ENCODE results near the gene TMTC3.
"Not testable (repeated sequence)": the region's sequence is repeated elsewhere in the genome, so short reads cannot be mapped to it uniquely, and the experiment has no call there.

Gene TMTC3

DNA sequence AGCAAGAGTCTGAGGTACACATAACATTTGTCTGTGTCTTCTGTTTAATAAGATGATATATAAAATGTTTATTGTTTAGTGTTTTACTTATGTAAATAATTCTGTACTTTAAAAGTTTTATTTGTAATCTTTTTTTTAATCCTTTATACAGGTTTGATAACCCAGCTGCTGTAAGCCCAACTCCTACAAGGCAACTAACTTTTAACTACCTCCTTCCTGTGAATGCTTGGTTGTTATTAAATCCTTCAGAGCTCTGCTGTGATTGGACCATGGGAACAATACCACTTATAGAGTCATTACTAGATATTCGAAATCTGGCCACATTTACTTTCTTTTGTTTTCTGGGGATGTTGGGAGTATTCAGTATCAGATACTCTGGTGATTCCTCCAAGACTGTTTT, 24.1 kb downstream of the TMTC3 start:
- no peak for DNase-seq (ENCODE audit: low read depth)

DNA sequence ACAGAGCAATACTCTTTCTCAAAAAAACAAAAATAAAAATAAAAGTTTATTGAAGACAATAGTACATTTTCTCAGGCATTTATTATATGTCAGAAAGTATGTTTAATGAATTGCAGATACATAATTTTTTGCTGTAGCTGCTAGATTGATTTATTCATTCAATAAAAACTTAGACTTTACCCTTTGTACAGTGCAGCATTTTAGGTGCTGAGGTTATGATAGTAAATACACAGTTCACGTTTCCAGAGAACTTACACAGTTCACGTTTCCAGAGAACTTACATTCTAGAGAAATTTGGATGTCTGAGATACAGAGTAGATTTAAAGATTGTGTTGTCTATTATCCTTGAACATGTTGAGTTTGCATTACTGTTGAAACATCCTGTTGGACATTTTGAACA, 25.3 kb downstream of the TMTC3 start:
- DNase-seq (ENCODE audit: low read depth) = no peak

DNA sequence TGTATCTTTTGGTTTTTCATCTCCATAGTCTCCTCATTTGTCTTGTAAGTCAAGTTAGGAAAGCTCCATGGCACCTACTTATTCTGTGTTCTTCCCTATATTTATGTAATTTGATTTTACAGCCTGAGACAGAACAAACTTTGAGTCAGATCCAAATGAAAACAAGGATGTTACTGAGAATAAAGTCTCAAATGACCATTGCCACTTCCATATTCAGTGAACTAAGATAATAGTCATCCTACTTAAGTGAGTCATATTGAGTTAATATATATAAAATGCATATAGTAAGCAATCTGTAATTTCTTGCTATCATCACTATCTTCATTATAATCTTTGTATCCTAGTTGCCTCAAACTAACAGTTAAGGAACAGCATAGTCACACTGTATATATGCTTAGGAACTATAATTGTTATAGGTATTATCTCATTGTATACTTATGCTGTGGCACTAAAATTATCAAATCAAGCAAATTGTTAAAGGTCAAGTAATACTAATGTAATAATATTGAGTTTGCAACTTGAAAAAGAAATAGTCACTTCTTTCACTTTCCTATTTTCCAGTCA, 30.8 kb downstream of the TMTC3 start:
- DNase-seq (ENCODE audit: low read depth) = peak; percentile 70

DNA sequence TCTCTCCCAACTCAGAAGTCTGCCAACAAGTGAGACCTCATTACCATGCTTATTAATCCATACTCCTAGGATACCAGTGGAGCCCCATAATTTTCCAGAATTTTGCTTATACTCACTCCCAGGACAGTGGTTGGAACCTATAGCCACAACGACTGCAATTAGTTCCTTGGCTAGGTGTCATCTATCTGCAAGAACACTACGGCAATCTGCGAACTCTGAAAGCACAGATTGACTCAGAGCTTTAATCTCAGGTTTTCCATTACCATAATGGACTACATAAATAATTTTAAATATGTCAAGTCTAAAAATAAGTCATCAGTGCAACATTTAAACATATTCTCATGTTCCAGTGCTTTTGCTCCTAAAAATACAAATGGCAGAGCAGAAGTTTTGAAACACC, 33.4 kb downstream of the TMTC3 start:
- DNase-seq (ENCODE audit: low read depth) = no peak

DNA sequence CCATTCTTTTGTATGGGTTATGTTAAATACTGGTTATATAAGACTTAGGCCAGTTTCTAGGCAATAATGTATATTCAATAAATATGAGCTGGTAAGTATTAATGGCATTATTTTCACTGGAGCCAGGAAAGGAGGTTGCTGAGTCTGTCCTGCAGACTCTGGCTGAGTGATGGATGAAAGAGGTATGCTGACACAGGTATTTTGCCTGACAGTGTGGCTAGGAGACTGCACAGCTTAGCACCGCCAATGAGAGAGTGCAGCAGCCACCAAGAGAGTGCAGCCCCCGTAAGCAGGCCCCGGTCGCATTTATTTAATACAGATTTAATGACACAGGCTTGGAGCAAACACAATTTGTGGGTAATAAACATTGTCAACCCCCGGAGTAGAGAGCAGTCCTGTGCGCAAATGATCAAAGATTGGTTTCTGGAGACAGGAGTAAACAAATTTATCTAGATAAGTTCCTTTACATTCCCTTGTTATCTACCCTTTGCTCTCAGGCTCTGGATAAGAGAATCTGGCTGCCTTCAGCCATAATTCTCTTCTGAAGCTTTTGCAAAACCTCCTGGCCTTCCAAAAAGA, 37.4 kb downstream of the TMTC3 start:
- no peak for DNase-seq (ENCODE audit: low read depth)

DNA sequence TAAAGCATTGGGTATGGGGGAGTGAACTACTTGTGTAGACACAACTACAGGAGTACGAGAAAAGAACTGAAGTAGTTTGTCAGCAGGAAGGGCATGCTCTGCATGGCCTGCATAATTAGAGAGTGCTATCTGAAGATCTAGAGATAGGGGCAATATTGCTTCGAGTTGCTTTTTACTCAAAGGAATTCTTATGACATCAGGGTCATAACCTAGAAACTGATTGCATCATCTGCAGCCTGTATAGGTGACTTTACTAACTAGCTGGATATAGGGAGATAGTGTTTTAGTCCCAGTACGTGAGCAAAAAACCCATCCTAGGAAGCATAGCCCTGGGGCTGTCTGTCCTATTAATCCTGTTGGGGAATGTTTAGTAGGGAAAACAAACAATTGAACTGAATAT, 39.8 kb downstream of the TMTC3 start:
- DNase-seq (ENCODE audit: low read depth) = peak; percentile 13

DNA sequence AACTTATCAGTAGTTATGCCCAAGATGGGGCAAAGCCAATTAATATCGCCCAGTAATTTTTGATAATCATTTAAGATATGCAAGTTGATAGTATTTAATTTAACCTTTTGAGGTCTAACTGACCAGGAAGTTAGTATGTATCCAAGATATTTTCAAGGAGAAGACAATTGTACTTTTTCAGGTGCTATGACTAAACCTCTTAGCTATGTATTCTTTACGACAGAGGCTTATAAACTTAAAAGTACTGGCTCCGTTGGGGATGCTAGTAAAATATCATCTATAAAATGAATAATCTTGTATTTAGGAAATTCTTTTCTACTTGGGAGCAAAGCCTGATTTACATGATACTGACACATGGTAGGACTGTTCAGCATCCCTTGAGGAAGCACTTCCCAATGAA, 40.3 kb downstream of the TMTC3 start:
- peak; percentile 28 for DNase-seq (ENCODE audit: low read depth)

DNA sequence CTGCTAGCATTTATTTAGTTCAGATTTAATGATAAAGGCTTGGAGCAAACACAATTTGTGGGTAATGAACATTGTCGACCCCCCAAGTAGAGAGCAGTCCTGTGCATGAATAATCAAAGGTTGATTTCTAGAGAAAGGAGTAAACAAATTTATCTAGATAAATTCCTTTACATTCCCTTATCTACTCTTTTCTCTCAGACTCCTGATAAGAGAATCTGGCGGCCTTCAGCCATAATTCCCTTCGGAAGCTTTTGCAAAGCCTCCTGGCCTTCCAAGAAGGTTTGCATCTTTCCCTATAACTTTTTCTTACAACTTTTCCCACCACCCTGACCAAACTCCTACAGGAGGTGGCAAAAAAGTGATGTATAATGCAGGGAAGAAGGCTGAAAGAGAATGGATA, 42.1 kb downstream of the TMTC3 start:
- DNase-seq (ENCODE audit: low read depth) = no peak

DNA sequence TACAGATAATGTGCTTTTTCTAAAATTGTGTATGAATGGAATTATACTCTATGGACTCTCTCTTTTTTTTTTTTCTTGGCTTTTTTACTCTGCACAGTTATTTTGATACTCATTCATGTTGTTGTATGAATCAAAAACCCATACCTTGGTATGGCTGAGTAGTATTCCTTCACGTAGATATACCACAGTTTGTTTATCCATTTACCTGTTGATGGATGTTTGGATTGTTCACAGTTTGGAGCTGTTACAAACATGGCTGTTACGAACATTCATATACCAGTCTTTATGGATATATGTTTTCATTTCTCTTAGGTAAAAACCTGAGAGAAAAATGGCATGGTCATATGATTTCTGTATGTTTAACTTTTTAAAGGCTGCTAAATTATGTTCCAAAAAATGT, 43.2 kb downstream of the TMTC3 start:
- no peak for DNase-seq (ENCODE audit: low read depth)

DNA sequence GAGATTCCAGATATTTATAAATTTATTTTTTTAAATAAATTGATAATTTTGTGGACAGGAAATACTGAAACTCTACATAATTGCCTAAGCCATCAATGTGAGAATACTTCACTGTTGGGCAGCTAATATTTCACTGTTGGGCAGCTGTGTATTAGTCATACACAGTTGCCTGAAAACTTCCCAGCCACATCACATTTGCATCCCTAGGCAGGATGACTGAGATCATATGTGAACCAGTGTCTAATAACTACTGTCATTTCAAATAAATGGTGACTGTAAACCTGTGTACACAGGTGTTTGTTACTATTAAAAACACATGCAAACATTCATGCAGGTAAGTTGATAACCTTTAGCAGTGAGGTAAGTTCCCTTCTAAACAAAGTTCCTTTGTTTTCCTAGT, 43.9 kb downstream of the TMTC3 start:
- peak; percentile 81 for DNase-seq (ENCODE audit: low read depth)

DNA sequence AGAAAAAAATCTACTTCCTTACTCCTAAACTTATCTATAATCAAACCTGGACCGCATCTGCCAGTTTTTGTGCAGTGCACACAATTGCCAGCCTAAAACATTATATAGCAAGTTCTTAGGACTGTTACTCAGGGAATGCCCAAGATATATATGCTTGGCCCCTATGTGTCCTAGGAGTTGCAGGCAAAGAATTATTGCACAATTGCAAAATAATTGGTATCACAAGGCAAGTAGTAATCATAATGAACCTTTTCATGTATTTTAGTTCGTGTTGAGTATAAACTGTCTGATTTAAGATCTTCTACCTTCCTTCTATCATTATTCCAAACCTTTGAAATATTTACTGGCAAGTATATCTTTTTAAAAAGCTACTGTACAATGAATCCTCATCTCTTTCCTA, 45.5 kb downstream of the TMTC3 start:
- no peak for DNase-seq (ENCODE audit: low read depth)

DNA sequence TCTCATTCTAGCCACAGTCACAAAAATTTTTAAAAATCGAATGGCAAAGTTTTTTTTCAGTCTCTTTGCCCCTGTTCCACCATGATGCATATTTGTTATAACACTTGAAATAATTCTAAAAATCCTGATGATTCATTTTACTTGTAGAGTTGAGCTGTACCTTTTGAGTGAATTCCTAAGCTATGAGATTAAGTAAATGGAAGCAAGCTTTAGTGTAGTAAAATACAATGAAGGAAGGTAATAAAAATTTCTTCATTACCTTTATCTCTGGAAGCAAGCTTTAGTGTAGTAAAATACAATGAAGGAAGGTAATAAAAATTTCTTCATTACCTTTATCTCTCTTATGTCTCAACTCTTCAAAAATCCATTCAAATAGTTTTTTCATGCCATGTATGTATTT, 46.1 kb downstream of the TMTC3 start:
- peak; percentile 43 for DNase-seq (ENCODE audit: low read depth)

DNA sequence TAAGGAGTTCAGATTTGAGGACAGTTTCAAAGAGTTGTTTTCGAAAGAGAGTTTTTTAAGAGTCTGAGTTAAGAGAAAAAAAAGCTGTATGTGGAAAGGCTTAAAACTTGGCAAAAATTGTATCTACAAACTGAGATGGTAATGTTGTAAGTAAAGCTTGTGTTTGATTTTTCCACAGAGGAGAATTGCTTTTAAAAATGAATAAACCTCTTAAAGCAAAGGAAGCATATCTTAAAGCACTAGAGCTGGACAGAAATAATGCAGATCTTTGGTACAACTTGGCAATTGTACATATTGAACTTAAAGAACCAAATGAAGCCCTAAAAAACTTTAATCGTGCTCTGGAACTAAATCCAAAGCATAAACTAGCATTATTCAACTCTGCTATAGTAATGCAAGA, 50.3 kb downstream of the TMTC3 start:
- DNase-seq (ENCODE audit: low read depth) = no peak

DNA sequence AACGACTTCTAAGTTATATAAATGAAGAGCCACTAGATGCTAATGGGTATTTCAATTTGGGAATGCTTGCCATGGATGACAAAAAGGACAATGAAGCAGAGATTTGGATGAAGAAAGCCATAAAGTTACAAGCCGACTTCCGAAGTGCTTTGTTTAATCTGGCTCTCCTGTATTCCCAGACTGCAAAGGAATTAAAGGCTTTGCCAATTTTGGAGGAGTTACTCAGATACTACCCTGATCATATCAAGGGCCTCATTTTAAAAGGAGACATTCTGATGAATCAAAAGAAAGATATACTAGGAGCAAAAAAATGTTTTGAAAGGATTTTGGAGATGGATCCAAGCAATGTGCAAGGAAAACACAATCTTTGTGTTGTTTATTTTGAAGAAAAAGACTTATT, 52.8 kb downstream of the TMTC3 start:
- DNase-seq (ENCODE audit: low read depth) = no peak

DNA sequence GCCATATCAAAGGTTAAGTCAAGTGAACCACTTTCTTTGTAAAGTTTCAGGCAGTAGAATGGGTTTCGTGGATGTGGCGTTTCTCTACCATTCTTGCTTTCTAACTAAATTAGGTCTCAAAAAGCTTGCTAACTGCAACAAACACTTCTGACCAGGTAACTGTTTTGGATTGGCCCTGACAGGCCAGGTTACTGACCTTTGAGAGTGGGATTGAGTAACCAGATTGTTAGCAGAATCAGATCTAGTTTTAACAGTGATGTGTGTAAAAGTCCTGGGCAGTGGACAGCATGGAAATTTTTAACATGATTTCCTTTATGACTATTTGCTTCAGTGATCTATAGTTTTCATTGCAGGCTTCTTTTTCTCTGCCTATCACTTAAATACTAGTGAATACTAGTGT, 57.9 kb downstream of the TMTC3 start:
- no peak for DNase-seq (ENCODE audit: low read depth)

DNA sequence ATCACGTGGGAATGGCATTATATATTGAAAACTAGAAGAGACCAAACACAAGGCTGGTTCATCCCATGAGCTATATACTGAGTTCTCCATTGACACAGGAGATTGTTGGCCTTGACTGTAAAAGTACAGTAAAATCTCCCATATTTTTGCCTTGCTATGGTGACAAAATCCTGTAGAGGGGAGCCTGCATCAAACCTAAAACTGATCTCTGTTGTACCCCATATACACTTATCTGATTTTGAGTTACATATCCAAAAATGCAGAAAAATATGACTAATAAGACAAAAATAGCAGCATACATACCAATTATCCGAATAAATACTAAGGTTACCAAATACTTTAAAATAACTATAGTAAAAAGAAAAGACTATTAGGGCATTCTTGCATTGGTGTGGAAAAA, 60.4 kb downstream of the TMTC3 start:
- DNase-seq (ENCODE audit: low read depth) = peak; percentile 70

DNA sequence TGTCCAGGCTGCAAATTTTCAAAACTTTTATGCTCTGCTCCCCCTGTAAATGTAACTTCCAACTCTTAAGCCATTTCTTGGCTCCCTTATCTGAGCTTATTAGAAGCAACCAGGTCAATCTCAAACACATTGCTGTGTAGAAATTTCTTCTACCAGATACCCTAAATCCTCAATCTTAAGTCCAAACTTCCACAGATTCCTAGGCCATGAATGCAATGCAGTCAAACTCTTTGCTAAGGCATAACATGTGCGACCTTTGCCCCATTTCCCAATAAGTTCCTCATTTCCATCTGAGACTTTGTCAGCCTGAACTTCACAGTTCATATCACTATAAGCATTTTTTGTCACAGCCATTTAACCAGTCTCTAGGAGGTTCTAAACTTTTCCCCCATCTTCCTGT, 64.5 kb downstream of the TMTC3 start:
- peak; percentile 86 for DNase-seq (ENCODE audit: low read depth)

DNA sequence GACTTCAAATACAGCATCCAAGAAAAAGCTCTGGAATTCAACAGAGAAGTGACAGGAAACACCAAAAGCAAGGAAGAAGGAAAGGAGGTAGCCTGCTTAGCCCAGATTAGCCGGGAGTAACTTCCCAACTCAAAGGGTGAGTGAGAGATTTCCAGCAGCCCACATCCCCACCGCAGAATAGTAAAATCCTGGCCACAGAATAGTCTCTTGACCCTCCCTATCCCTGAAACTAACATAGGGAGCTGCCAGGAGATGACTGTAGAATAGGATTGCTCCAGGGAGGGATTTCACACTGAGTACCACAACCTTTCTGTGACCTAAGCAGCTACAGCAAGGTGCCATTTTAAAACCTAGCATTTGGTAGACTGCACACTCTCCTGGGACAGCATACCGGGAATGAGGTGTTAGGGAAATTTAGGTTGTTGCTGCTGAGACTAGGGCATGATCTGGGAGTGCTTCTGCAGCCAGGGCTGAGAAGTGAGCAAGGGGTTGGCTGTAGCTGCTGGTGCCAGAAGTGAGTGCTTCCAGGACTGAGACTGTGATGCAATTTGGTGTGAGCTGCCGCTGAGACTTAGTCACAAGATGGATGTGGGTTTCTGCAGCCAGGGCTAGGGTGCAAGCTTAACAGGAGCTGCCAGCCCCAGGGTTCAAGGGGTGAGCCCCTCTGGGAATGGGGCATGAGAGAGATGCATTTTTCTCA, 66.0 kb downstream of the TMTC3 start:
- peak; percentile 89 for DNase-seq (ENCODE audit: low read depth)

DNA sequence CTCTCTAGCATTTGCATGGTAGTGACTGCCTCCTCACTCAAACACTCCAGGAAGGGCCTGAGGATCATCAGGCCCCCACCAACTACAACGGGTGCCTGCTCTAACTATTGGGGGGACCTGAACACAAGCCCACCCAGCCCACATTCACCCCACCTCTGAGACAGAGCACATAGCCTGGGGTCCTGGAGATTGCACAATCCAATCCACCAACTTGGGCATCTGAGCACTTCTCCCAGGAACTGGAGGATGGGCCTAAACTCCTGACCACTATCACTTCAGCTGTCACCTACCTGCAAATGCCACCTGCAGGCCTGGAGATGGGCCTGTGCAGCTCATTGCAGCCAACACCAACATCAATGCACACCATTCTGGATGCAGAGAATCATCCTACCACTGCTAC, 66.6 kb downstream of the TMTC3 start:
- no peak for DNase-seq (ENCODE audit: low read depth)

DNA sequence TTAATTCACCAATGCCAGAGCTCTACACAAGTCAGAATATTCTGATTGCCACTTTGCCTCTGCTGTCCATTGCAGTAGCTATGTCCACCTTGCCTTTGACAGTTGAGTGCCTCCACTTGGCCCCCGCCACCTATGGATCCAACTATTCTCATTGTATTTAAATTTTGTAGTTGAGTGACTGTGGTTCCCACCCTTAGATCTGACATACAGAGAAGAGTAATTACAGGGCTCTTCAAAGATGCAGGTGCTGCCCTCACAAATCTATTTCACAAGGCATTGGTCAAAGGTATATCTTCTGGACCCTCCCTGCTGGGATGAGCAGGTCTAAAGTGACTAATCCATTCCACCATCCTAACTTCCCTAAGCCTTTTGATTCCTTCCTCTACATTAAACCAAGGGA, 68.2 kb downstream of the TMTC3 start:
- not testable (repeated sequence) for DNase-seq (ENCODE audit: low read depth)

DNA sequence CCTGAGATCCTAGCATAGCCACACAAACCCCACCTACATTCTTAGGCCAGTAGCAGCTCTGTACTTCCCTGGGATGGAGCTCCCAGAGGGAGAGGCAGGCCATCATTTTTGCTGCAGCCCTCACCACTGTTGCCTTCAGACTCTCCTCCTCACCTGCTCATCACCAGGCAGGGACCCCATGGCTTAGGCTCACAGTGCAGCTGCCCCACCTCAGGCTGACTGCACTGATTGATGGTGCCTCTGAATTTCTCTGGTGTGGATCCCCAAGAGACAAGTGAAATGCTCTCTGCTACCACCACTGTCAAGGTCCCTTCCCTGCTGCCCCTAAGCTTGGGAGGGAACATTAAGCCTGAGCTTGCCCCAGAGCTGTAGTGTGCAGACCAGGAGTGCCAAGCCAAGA, 76.2 kb downstream of the TMTC3 start:
- DNase-seq (ENCODE audit: low read depth) = no peak

DNA sequence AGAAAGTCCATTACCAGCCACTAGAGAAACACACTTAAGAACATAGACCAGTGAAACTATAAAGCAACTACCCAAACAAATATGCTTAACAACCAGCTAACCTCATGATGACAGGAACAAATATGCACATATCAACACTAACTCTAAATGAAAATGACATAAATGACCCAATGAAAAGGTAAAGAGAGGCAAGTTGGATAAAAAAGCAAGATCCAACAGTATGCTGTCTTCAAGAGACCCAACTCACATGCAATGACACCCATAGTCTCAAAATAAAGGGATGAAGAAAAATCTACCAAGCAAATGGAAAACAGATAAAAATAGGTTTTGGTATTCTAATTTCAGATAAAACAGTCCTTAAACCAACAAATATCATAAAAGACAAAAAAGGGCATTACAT, 77.8 kb downstream of the TMTC3 start:
- no peak for DNase-seq (ENCODE audit: low read depth)

DNA sequence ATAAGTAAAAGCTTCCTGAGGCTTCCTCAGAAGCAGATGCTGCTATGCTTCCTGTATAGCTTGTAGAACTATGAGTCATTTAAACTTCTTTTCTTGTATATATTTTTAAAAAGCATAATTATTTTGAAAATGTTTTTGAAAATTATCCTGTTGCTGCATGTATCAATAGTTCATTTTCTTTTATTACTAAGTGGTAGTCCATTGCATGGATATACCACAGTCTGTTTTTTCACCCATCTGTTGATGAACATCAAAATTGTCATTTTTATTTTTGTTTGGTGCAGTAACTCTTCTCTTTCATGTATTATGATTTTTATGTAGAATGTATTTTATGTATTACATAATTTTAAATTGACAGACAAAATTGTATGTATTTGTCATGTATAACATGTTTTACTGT, 81.4 kb downstream of the TMTC3 start:
- no peak for DNase-seq (ENCODE audit: low read depth)

DNA sequence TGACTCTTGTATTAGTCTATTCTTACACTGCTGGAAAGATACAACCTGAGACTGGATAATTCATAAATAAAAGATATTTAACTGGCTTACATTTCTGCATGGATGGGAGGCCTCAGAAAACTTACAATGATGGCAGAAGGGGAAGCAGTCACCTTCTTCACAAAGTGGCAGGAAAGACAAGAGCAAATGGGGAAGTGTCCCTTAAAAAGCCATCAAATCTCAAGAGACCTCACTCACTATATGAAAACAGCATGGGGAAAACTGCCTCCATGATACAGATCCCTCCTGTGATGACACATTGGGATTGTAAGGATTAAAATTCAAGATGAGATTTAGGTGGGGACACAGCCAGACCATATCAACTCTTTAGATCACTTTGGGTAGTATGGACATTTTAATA, 83.7 kb downstream of the TMTC3 start:
- DNase-seq (ENCODE audit: low read depth) = no peak
